Panc1 (cell line): ENCODE data around the gene FANCI. TPM values are rescaled to one million over a fixed set of nuclear protein-coding genes. Genes with fewer than 3 reads are reported as not detected.

Experiments used
- ATAC-seq: fragments of 200-7000 bp; cut with Tn5 transposase; 2 replicates; pipeline ENCODE4 v1.9.1; 2020; ENCODE audit warnings: mild to moderate bottlenecking, moderate library complexity
- BruUV-seq: library from RNA; stranded (reverse); fragments of 400-500 nt; replicated peaks from 2 replicates; lab custom pipeline; 2021; lab: Mats Ljungman, UMichigan
- CTCF ChIA-PET: fragments of 300-600 bp; sonication (Branson Sonifier 250); formaldehyde crosslinking; loops from one replicate; lab custom pipeline; 2022; ENCODE audit warnings: antibody characterized with exemption; lab: Charles Lee
- POLR2A ChIA-PET: fragments of 300-600 bp; sonication (Branson Sonifier 250); formaldehyde crosslinking; loops from one replicate; lab custom pipeline; 2022; ENCODE audit warnings: antibody characterized with exemption; lab: Charles Lee
- DNase-seq: peaks from one replicate; pipeline ENCODE4 v3.0.0-alpha.2; 2010; ENCODE audit warnings: low read depth, low spot score
- H3K27ac ChIP-seq: 2 replicates; pipeline ENCODE4 v1.5.1; 2011; ENCODE audit warnings: mild to moderate bottlenecking, low read length, inconsistent platforms
- H3K27me3 ChIP-seq: fragments of 200-500 bp; sonication (Bioruptor generic); 2 replicates; pipeline ENCODE4 v1.6.0; 2014; ENCODE audit warnings: low read length, inconsistent platforms; ENCODE audit not compliant: control insufficient read depth, insufficient read depth
- H3K36me3 ChIP-seq: fragments of 200-500 bp; sonication (Bioruptor generic); 2 replicates; pipeline ENCODE4 v1.5.1; 2014; ENCODE audit warnings: inconsistent platforms, mild to moderate bottlenecking, low read length, moderate library complexity; ENCODE audit not compliant: control insufficient read depth, insufficient read depth
- H3K4me1 ChIP-seq: 2 replicates; pipeline ENCODE4 v1.5.1; 2011; ENCODE audit warnings: inconsistent platforms, mild to moderate bottlenecking, low read length, moderate library complexity; ENCODE audit not compliant: control insufficient read depth, insufficient read depth
- H3K4me3 ChIP-seq, 2 experiments: 2 replicates each; pipeline ENCODE4 v1.5.1; 2011 to 2012; ENCODE audit warnings: low read depth in 2 of 2, low read length in 2 of 2, mild to moderate bottlenecking in 2 of 2, inconsistent platforms in 1 of 2, moderate library complexity in 1 of 2
- H3K9me3 ChIP-seq: fragments of 200-500 bp; sonication (Bioruptor generic); 2 replicates; pipeline ENCODE4 v1.5.1; 2014; ENCODE audit warnings: low read depth, mild to moderate bottlenecking, inconsistent platforms, low read length, moderate library complexity; ENCODE audit not compliant: control insufficient read depth, insufficient read depth
- POLR2AphosphoS5 ChIP-seq: IDR thresholded peaks from 2 replicates; pipeline ENCODE4 v1.6.1; 2012; ENCODE audit warnings: mild to moderate bottlenecking, low read depth, low read length, moderate library complexity
- SIN3A ChIP-seq: IDR thresholded peaks from 2 replicates; pipeline ENCODE4 v1.6.1; 2012; ENCODE audit warnings: low read depth, mild to moderate bottlenecking, low read length, moderate library complexity, borderline replicate concordance; ENCODE audit not compliant: insufficient read depth
- TCF7L2 ChIP-seq: IDR thresholded peaks from 2 replicates; pipeline ENCODE4 v1.6.1; 2011; ENCODE audit warnings: mild to moderate bottlenecking, low read depth, low read length, inconsistent platforms
- in situ Hi-C: cut with HindIII; loops from 2 replicates; pipeline ENCODE4 v1.10.0; 2016; ENCODE audit warnings: low sequenced_read_pairs, low pct_unique_long_range_greater_than_20kb
- intact Hi-C: fragments of 100-400 bp; cut with micrococcal nuclease; formaldehyde crosslinking; loops from one replicate; pipeline ENCODE4 v1.10.0; 2022; ENCODE audit not compliant: unreplicated experiment
- total RNA-seq: library from RNA; stranded (reverse); gene quantifications from one replicate; pipeline ENCODE4 v1.2.1, GENCODE V29; 2021; ENCODE audit not compliant: unreplicated experiment
- TF ChIP-seq, protein P1 (sequence below), 2 experiments: IDR thresholded peaks; 2 replicates each; pipeline ENCODE4 v1.6.1; 2011 to 2012; ENCODE audit warnings: low read depth in 2 of 2, control low read depth in 1 of 2, low read length in 1 of 2, mild to moderate bottlenecking in 1 of 2, moderate library complexity in 1 of 2; ENCODE audit not compliant: insufficient read depth in 1 of 2
- TF ChIP-seq, protein P2 (sequence below): fragments of 450-650 bp; IDR thresholded peaks from 2 replicates; pipeline ENCODE4 v1.5.1; 2017; ENCODE audit warnings: mild to moderate bottlenecking

Gene FANCI
- total RNA-seq, 1 experiment from 2014 or later = 96.2 TPM

DNA sequence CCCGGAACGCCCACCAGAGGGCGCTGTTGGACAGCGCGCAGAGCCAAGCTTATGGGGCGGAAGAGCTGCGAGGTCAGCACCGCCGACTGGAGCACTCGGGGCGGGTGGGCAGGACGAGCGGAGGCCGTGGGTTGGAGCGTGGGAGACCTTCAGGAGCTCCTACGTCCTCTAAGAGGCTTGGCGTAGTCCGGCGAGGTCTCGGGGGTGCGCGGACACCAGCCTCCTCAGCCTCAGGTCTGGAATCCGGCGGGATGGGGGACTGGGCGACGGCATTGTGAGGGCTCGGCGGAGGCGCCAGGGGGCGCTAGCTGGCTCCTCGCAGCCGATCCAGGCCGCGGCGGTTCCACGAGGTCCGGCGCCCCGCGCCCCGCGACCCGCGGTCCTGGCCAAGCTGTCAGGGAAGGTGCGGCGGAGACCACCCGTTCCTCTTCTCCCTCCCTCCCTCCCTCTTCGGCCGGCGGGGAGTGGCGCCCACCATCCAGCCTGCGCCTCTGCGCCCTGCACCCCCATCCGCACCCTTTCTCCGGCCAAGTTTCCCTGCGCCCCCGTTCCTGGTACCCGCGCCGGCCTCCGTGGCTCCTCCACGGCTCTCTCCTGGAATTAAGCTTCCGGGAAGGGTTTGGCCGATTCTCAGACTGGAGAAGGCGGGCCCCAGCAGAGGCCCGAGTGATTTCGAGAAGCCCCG is 115.1 kb downstream of the FANCI start:
- no peaks in the 10 kb centered on the region for H3K36me3 ChIP-seq
- H3K4me3 ChIP-seq = peak overlapping the region; percentile 44 to 55; a peak in 3 of 4 replicates
- DNase-seq (peak; percentile 65), ATAC-seq (peak; percentile 88)
- H3K27ac ChIP-seq = no peak overlapping the region
- TF ChIP-seq, protein P1, sequence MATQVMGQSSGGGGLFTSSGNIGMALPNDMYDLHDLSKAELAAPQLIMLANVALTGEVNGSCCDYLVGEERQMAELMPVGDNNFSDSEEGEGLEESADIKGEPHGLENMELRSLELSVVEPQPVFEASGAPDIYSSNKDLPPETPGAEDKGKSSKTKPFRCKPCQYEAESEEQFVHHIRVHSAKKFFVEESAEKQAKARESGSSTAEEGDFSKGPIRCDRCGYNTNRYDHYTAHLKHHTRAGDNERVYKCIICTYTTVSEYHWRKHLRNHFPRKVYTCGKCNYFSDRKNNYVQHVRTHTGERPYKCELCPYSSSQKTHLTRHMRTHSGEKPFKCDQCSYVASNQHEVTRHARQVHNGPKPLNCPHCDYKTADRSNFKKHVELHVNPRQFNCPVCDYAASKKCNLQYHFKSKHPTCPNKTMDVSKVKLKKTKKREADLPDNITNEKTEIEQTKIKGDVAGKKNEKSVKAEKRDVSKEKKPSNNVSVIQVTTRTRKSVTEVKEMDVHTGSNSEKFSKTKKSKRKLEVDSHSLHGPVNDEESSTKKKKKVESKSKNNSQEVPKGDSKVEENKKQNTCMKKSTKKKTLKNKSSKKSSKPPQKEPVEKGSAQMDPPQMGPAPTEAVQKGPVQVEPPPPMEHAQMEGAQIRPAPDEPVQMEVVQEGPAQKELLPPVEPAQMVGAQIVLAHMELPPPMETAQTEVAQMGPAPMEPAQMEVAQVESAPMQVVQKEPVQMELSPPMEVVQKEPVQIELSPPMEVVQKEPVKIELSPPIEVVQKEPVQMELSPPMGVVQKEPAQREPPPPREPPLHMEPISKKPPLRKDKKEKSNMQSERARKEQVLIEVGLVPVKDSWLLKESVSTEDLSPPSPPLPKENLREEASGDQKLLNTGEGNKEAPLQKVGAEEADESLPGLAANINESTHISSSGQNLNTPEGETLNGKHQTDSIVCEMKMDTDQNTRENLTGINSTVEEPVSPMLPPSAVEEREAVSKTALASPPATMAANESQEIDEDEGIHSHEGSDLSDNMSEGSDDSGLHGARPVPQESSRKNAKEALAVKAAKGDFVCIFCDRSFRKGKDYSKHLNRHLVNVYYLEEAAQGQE (IDR thresholded peaks at IDR 0.05; ENCODE audit: insufficient read depth in 1 of 2, low read depth in 2 of 2, low read length in 1 of 2) = peak in 1 of 2 experiments; percentile 70; a peak in 2 of 4 replicates
- TF ChIP-seq SIN3A (0 out of 2 replicates have a peak, but pooled peaks have one; percentile 32), TCF7L2 (no peak), POLR2AphosphoS5 (no peak)
- TF ChIP-seq, protein P2, sequence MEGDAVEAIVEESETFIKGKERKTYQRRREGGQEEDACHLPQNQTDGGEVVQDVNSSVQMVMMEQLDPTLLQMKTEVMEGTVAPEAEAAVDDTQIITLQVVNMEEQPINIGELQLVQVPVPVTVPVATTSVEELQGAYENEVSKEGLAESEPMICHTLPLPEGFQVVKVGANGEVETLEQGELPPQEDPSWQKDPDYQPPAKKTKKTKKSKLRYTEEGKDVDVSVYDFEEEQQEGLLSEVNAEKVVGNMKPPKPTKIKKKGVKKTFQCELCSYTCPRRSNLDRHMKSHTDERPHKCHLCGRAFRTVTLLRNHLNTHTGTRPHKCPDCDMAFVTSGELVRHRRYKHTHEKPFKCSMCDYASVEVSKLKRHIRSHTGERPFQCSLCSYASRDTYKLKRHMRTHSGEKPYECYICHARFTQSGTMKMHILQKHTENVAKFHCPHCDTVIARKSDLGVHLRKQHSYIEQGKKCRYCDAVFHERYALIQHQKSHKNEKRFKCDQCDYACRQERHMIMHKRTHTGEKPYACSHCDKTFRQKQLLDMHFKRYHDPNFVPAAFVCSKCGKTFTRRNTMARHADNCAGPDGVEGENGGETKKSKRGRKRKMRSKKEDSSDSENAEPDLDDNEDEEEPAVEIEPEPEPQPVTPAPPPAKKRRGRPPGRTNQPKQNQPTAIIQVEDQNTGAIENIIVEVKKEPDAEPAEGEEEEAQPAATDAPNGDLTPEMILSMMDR = peak; percentile 99
- ChIA-PET POLR2A (interaction anchor here (0.7 kb wide), 1 partner anchor 267 kb away, joined by 17 read pairs; no protein-coding TSS in a partner anchor), CTCF (interaction anchor here (0.5 to 2.5 kb wide), 22 partner anchors 9 to 440 kb away, joined by 3 to 29 read pairs (median 4); no protein-coding TSS in a partner anchor)
- BruUV-seq = no TSS peak
- intact Hi-C loops = loop anchor here (1.0 to 2.0 kb wide), 2 partner anchors 71 to 114 kb away; no protein-coding TSS in a partner anchor
- in situ Hi-C loops = no loop called here
- H3K4me1 ChIP-seq = peaks cover 2% of the 10 kb centered on the region; the same call in 1 of the 2 replicates
- no peaks in the 10 kb centered on the region for H3K9me3 ChIP-seq
- peaks cover 28% of the 10 kb centered on the region for H3K27me3 ChIP-seq

DNA sequence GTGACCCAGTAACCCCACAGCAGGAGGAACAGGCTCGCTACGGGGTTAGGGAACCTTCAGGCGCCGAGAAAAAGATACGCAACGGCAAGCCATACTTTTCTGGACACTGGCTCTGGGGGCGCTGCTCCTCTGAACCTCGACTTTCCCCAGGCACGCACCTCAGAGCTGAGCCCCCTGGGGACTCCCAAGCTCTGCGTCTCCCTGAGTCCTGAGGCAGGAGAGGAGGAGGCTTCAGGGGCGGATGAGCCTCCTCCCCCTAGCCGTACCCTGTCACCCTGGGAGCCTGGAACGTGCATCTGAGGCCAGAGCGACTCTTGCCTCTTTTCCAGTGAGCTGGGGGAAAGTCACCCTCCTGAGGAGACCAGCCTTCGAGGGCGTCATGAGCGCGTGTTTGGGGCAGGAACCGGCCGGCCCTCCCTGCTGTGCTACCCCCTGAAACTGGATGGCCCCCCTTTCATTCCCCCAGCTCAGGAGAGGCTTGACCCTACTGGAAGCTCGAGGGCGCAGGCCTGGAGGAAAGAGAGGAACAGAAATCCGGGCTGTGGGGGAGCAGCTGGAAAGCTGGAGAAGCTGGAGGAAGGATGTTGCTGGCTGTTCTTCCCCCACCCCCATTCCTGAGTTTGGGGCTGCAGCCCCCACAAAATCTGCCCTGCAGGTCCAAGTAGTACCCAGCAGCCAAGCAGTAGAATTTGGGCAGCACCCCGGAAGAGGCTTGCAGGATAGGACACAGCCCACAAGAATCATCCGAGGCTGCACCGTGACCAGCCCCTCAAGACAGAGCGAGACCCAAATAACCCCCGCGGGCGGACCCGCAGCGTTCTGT is 115.9 kb downstream of the FANCI start:
- Histone ChIP-seq H3K36me3 (no peaks in the 10 kb centered on the region), H3K4me3 (peak overlapping the region in 1 of 2 experiments; percentile 44; a peak in 1 of 4 replicates), H3K27ac (no peak overlapping the region), H3K4me1 (peaks cover 2% of the 10 kb centered on the region; the same call in 1 of the 2 replicates), H3K9me3 (no peaks in the 10 kb centered on the region), H3K27me3 (peaks cover 27% of the 10 kb centered on the region)
- POLR2A ChIA-PET = interaction anchor here (0.7 kb wide), 1 partner anchor 268 kb away, joined by 17 read pairs; no protein-coding TSS in a partner anchor
- no peak for DNase-seq
- no peak for TF ChIP-seq SIN3A
- no peak for TF ChIP-seq TCF7L2
- TF ChIP-seq POLR2AphosphoS5 = no peak
- TF ChIP-seq, protein P2 = no peak
- TF ChIP-seq, protein P1 (IDR thresholded peaks at IDR 0.05; ENCODE audit: insufficient read depth in 1 of 2, low read depth in 2 of 2, low read length in 1 of 2) = no peak
- CTCF ChIA-PET = interaction anchor here (0.7 to 2.5 kb wide), 14 partner anchors 8 to 441 kb away, joined by 3 to 29 read pairs (median 4); no protein-coding TSS in a partner anchor
- no peak for ATAC-seq
- intact Hi-C loops = loop anchor here (1.0 to 2.0 kb wide), 2 partner anchors 71 to 113 kb away; no protein-coding TSS in a partner anchor
- BruUV-seq = no TSS peak
- in situ Hi-C loops = loop anchor here (5.0 kb wide), 1 partner anchor 78 kb away; no protein-coding TSS in a partner anchor
